ENCODE results near the gene SPAG6. TPM values are rescaled to one million over a fixed set of nuclear protein-coding genes. Genes with fewer than 3 reads are reported as not detected.

The SPAG6 gene
- total RNA-seq, 1 experiment from 2014 or later = not detected

DNA sequence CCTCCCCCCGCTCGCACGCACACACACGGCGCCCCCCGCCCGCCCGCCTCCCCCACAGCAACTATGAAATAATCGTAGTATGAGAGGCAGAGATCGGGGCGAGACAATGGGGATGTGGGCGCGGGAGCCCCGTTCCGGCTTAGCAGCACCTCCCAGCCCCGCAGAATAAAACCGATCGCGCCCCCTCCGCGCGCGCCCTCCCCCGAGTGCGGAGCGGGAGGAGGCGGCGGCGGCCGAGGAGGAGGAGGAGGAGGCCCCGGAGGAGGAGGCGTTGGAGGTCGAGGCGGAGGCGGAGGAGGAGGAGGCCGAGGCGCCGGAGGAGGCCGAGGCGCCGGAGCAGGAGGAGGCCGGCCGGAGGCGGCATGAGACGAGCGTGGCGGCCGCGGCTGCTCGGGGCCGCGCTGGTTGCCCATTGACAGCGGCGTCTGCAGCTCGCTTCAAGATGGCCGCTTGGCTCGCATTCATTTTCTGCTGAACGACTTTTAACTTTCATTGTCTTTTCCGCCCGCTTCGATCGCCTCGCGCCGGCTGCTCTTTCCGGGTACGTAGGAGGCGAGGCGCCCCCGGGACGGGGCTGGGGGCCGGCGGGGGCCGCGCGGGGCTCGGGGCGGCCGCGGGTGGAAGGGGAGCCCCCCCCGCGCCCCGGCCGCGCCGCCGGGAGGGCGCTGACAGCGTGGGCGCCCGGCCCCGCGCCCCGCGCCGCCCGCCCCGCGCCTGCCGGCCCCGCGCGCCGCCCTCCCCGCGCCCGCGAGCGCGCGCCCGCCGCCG, 24.0 kb upstream of the SPAG6 start:
- no peak for DNase-seq (ENCODE audit: extremely low read depth, low read depth)

DNA sequence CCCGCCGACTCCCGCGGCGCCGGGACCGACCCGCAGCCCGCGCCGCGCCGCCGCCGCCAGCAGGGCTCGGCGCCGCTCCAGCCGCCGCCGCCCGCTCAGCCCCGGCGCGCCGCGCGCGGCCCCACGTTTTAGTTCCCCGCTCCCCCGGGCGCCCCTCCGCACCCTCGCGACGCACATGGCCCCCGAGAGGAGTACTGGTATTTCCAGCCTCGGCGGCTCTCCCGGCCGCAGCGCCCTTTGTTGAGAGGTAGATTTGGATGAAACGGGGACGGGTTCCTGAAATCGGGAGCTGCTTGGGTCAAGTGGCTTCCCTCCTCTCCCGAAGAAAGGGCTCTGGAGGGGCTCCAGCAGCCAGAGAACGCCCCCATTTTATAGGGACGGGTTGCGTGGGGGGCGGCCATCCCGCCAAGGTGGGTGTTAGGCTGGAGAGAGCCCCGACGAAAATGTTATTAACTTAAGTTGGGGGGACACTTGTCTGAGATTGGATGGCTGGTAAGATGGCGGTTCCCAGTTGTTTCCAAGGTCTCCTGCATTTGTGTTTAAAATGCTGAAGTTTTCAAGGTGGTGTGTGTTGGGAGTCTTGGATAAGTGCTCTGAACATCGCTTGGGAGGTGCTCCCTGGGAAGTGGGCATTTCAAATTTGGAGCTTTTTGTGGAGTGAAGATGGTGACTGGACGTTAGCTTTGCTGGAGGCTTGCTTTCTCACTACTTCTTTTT, 23.2 kb upstream of the SPAG6 start:
- DNase-seq (ENCODE audit: extremely low read depth, low read depth) = no peak

DNA sequence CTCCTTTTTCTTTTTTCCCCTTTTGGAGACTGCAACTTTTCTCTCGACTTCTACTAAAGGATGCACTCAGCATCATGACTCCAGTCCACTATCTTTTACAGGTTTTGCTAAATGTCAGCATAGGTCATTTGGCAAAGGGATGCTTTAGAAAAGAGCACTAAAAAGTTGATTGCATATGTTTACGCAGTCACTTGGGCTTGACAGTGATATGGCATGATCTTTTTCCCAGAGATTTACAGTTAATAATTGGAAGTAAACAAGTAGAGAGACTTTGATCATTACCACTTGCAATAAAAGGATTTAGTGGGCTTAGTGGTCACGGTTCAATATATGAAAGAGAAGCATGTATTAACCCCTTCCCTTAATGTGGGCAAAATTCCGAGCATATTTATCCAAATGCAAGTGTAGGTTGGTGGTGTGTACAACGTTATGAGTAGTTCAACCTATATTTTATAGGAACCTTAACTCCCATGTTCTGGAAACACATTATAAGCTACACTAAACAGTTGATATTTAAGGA, 22.6 kb upstream of the SPAG6 start:
- DNase-seq (ENCODE audit: extremely low read depth, low read depth) = no peak

DNA sequence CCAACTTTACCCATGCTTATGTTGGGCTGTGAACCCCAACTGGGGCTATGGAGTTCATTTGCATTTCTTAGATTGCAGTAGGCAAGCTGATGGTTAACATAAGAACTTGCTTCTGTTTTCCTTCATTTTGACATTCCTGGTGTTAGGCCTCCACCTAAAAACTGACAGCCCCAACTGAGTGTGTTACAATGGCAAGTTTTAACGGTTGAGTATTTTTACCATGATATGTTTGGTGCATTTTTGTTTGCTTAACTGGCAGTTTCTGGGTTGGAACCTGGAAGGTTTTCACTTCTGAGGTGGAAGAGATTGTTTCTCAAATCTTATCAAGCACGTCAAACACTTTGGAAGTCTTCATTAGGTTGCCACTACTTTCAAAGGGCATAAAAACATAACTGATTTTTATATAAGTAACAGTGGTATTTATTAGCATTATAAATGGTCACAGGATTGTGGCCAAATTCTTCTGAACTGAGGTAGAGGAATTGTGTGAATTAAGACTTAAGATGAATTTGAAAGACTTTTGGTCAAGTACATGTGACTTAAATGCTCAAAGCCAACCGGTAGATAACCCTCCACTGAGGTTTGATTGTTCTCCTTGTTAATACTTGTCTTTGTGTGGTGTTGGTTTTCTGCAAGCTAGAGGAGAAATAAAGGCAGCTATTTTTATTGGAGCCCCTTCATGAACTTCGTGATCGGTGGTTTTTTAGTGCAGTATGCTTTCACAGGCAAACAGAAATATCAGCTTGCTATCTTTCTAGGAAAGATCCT, 21.6 kb upstream of the SPAG6 start:
- no peak for DNase-seq (ENCODE audit: extremely low read depth, low read depth)

DNA sequence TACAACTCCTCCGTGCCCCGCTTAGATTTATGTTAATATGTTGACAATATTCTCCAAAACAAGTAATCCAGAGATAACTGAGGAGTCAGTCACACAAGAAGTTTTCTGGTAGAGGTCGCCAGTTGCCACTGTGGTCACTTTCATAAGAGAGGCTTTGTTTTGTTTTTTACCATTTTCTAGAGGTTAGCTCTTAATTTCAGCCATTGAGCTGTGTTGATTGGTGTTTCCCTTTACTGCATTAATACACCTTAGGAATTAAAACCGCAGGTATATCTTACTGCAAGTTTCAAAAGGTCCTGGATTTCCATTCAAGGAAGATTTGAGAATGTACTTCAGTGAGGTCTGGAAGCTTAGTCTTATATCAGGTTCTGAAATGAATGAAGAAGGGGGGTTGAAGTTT, 20.9 kb upstream of the SPAG6 start:
- no peak for DNase-seq (ENCODE audit: extremely low read depth, low read depth)

DNA sequence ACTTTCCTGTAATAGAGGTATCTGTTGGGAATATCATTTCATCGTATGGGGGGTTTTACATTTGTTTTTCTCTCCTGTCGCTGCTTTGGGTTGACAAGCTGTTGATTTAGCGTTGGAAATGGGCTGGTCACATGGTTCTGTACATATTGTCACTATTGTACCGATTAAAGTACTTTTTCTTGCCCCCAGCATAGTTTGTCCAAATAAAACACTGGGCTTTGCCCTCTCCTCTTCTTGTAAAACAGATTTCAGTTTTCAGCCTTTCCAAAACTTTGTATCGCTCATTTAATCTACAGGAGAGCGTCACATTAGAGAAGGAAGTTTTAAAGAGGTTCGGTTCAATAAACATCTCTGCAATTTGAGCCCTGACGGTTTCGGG, 20.4 kb upstream of the SPAG6 start:
- DNase-seq (ENCODE audit: extremely low read depth, low read depth) = no peak

DNA sequence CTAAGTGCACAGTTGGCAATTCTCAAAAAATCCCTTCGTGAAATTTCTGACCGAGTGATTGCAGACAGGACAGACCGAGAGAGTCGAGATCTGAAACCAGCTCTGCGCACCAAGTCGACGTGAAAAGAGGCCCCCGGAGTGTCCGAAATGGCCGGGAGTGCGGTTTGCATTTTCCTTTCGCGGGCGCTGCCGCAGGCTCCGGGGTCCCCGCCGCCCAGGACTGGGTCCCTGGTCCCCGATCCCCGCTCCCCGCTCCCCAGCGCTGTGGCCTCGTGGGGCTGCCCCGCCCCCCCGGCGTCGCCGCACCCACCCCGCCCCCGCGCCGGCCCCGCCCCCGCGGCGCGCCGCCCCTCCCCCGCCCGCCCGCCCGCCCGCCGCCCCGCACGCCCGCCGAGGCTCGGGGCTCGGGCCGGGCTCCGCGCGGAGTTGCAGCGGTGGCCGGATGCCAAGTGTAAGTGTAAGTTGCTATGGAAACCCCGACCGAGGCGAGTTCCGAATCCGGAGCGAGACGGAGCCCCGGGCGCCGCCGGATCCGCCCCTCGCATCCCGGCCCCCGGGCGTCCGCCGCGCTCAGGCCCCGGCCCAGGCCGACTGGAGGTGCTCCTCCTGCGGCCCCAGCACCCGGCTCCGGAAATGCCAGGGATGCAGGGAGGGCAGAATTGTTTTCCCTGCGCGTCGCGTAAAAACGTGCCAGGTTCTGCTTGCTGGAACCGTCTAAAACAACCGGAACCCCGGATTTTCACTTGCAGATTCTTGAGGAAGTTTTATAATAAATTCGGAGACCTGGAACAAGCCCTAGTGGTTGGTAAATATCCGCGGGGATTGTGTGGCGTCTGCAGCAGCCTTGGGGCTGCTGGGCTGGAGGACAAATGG, 19.8 kb upstream of the SPAG6 start:
- DNase-seq (ENCODE audit: extremely low read depth, low read depth) = no peak

DNA sequence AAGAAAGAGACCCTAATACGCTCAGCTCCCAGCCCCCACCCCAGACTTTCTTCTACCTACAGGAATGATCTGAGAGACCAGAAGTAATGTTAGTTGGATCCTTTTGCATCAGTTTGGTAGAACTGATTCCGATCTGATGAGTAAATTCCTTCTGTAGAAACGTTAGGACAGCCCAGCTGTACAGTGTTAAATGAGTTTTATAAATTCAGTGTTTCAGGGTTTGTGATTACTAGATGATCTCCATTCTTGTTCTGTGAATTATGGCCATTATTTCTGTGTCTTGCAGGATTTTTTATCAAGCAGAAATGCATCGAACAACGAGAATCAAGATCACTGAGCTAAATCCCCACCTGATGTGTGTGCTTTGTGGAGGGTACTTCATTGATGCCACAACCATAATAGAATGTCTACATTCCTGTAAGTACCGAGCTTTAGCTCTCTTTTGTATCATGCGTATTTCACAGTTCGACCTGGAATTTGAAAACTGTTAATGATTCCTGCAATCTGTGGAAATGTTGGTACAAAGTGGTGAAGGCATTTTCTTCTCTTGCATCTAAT, 19.1 kb upstream of the SPAG6 start:
- DNase-seq (ENCODE audit: extremely low read depth, low read depth) = no peak

DNA sequence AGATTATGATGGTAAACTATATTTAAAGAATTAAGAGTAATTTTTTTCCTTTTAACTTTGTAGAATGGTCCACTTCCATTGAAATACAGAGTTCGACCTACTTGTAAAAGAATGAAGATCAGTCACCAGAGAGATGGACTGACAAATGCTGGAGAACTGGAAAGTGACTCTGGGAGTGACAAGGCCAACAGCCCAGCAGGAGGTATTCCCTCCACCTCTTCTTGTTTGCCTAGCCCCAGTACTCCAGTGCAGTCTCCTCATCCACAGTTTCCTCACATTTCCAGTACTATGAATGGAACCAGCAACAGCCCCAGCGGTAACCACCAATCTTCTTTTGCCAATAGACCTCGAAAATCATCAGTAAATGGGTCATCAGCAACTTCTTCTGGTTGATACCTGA, 16.1 kb upstream of the SPAG6 start:
- no peak for DNase-seq (ENCODE audit: extremely low read depth, low read depth)

DNA sequence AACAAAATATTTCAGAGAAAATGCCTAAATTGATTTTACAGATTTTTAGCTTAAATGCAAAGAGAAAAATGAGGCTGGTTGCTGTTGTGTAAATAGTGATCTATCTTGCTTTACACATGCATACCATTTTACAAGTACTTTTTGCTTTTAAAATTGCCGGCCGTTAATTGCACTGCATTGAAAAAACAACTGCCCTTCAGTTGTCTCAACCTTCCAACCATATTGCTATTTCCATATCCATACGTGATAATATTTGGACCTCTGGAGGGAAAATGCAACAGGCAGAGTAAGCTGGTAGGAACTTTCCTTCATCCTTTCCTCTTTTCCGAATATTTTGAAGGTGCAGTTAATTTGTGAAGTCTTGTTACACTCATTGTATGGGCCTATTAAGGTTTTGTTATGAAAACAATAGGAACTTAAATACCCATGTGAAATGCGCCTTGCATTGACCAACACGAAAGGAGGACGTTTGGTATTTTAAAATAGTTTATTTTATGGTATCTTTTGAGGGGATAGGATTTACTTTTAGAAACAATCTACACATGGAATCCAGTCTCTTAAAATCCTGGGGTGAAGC, 13.1 kb upstream of the SPAG6 start:
- no peak for DNase-seq (ENCODE audit: extremely low read depth, low read depth)

DNA sequence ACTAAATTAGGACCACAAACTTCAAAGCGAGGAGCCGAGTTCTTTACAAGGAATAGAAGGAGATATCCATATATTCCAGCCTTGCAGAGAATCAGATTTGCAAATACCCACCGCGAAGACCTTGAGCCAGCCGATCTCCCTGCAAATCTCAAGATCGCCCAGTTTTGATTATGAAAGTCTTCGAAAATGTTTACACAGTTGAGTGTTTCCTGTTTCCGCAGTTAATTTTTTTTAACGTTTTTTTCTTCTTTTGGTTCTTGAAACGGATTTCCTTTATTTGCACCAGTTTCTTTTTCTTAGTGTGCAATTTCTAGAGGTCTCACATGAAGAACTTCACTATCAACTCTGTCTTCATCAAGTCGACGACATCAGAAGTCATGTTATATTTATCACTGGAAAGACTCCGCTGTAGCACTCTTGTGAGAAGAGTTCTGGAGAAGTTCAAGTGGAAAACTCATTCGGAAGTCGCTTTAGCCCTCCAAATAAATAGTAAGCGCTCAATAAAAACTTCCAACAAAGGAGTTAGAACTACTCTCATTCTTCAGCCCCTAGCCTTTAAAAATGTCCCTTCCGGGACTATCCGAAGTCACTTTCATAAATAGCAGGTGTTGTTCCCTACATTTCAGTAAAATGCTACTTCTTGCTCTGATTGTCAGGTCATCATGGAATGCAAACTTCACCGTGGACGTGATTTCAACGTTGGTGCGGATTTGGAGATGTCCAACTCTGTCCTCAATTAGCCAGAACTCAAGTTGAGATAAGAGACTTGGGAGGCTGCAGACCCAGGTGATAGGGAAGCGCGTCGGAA, 11.9 kb upstream of the SPAG6 start:
- DNase-seq (ENCODE audit: extremely low read depth, low read depth) = no peak

DNA sequence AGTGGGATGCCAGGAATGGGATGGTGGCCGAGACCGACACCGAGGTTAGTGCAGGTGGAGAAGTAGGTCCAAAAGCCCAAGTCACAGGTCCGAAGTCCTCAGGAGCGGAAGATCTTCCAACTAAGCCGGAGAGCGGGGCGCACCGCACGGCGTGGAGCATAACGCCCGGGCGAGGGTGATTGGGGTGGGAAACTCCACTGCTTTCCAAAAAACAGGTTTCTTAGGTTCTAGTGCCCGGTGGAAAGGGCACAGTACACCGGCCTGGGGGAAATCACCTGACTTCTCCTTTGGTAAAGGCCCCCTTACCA, 11.4 kb upstream of the SPAG6 start:
- no peak for DNase-seq (ENCODE audit: extremely low read depth, low read depth)

DNA sequence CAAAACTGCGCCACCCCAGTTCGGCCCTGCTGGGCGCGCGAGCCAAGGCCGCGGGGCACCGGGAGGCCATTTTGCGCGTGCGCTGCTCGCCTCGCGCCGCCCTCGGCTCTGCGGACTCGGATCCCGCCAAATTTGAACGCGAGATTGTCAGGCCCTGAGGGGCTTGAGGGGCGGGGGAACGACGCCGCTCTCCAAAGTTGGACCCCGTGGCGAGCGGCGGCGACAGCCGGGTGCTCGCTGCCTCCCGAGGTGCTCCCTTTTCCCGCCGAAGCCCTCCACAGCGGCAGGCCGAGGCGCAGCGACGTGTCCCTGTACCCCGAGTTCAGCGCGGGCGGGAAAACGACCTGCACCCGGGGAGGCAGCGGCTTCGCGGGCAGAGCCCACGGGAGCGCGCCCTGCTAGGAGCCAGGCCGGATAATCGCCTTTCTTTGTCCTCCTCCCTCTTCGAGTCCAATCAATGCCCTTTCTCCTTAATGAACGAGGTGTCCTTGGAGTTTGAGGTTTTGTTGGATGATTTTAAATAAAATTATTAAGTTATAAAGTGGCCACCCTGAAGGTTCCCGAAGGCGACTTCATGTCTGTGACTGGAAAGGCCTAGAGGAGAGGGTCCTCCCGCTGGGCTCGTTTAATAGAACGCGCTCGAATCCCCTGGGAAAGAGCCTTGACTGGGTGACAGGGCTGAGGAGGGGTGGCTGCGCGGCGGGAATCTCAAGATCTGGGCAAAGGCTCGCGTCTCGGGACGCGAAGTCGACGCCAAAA, 10.7 kb upstream of the SPAG6 start:
- no peak for DNase-seq (ENCODE audit: extremely low read depth, low read depth)

DNA sequence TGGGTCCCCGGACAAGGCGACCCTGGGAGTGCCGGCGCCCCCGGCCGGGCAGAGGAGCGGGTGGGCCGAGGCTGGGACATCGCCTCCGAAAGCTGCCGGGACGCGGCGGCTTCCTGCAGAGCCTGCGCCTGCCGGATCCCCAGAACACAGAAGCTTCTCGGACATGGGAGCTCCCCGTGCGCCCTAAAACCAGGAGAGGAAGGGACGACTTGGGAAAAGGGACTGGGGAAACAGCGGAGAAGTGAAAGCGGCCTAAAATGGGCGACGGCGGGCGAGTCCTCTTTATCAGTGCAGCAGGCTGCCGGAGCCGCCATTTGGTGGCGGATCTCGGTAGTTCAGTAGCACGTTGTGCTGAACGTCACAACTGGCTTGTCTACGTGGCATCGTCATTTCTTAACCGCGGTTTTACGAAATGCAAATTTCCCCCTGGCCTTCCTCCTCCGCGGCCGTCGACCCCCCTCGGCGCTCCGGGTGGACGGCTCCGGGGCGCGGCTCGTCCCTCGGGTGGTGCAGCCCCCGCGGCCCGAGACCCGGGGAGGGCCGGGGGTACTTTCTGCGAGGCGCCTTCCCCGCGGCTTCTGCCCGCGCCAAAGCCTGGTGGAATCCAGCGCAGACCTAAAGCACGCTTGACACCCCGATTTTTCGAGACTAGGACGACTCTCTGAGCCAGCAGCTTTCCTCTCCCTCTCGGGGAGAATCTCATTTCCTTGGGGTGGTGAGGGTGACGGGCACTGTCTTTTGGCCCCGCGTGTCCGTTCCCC, 9.9 kb upstream of the SPAG6 start:
- DNase-seq (ENCODE audit: extremely low read depth, low read depth) = no peak

DNA sequence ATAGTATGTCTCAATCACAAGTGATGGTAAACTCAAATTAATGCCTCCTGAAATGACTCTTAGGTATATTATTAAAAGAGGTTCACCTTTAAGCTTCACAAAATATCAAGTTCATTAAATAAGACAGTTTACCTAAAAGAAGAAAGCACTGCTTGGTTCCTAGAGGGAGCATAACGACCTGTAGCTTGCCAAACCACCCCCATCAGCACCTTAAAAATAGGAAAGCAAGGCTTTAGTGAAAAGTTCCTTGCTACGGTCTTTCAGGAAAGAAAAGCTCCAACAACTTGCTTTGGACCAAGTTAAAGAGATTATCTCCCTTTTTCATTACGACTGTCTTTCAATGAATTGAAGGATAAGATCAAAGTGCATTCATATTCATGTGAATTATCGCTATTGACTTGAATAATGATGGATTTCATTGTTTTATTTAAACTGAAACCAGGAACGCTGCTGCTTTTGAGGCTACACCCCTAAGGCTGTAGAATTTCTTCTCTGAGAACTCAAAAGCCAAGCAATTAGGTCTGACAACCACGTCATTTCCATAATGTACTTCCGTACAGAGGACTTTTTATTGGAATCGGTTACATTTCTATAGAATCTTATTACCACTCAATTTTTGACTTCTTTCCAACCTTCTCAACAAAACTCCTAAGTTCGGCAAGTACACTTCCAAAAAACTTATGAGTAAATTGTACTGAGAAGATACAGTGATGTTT, 7.0 kb upstream of the SPAG6 start:
- no peak for DNase-seq (ENCODE audit: extremely low read depth, low read depth)

DNA sequence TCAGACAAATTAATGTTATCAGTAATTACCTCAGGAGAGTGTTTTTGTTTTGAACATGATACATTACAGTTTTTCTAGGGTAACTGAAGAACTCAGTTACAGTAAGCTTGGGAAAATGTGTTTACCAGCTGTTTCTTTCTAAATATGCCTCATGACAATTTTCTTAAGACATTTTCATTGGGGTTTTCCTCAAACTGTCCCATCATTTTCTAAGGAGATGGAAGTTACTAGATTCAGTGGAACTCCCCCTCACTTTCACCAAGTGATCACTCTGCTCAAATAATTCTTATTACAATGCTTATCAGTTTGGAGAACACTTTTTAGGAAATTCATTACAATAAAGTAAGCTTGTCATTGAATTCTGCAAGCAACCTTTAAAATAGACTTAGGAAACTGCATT, 6.4 kb upstream of the SPAG6 start:
- DNase-seq (ENCODE audit: extremely low read depth, low read depth) = no peak

DNA sequence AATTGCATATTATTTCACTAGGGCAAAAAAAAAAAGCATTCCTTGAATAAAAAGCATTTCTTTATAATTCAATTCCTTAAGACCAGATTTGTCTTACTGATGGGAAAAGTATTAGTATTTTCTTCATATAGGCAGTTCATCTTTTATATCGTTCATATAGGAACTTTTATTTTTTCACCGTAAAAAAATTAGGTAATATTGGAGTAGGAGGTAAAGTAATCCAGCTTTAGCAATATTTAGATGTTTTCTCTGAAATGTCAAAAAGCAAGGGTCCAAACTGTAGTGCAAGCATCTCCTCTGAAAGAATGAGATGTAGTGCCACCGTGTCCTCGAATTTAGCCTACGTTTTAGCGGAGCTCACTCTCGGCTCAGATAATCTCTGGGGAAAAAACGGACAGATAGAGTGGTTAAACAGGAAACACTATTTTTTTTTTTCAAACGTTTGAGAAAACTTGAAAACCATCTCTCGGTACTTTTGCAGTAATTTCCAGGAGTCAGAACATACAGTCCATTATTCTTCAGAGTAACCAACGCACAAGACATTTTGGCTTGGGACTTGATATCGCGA, 5.5 kb upstream of the SPAG6 start:
- no peak for DNase-seq (ENCODE audit: extremely low read depth, low read depth)

Measured in NCI-H460 (cell line).